ENCODE results near the gene EIF2AK3. TPM values are rescaled to one million over a fixed set of nuclear protein-coding genes. Genes with fewer than 3 reads are reported as not detected.
A peak's percentile ranks its signal among the peaks of the same experiment; 100 is the strongest.

EIF2AK3 gene
- total RNA-seq, 4 donors from 2014 or later, result 6.4 to 52.7 (median 19.9) TPM

DNA sequence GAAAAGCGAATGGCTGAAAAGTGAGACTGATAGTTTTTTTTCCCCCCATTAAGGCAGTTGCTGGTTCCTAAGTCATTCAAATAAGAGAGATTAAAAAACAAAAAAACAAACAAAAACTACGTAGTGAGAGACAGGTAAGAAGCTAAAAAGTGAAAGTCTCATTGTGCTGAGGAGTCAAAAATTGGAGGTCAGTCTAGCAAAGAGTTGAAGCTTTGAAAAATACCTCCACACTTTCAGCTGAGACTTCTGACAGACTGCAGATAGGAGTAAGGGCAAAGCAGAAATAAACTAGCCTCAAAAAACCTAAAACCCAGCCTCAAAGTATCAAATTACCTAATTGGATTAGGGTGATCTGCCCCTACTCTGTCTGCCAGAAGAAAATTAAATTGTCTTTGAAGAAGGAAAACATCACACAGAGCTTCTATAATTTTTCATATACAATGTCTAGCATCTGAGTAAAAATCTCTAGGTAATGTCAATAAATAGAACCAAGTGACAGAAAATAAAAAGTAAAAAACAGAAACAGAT, 10.9 kb upstream of the EIF2AK3 start:
- Histone ChIP-seq H3K9me3 (no peaks in the 10 kb centered on the region), H3K36me3 (no peaks in the 10 kb centered on the region), H3K4me1 (no peaks in the 10 kb centered on the region), H3K27ac (no peak overlapping the region), H3K27me3 (no peaks in the 10 kb centered on the region), H3K4me3 (no peak overlapping the region)
- no peak for TF ChIP-seq POLR2A (IDR thresholded peaks at IDR 0.05)
- TF ChIP-seq, protein P1, sequence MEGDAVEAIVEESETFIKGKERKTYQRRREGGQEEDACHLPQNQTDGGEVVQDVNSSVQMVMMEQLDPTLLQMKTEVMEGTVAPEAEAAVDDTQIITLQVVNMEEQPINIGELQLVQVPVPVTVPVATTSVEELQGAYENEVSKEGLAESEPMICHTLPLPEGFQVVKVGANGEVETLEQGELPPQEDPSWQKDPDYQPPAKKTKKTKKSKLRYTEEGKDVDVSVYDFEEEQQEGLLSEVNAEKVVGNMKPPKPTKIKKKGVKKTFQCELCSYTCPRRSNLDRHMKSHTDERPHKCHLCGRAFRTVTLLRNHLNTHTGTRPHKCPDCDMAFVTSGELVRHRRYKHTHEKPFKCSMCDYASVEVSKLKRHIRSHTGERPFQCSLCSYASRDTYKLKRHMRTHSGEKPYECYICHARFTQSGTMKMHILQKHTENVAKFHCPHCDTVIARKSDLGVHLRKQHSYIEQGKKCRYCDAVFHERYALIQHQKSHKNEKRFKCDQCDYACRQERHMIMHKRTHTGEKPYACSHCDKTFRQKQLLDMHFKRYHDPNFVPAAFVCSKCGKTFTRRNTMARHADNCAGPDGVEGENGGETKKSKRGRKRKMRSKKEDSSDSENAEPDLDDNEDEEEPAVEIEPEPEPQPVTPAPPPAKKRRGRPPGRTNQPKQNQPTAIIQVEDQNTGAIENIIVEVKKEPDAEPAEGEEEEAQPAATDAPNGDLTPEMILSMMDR (IDR thresholded peaks at IDR 0.05), result no peak
- intact Hi-C loops (cut with DNase I; ENCODE audit: low total_unique reads), result no loop called here
- no peak for DNase-seq

DNA sequence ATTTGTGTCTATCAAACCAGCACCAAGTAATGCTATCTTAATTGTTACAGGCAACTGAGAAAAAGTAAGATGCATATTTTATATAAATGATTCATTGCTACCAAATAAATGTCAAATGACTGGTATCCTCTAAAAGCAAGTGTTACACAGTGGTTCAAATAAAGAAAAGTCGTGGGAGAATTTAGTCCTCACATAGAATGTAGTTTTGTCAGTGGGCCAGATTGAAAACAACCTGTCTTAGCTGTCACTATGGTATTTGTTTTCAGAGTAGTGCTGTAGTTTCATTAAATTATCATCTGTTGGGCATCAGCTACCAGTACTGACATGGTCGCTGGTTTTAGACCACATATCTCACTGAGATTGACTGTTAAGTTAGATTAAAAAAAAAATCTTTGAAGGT, 10.2 kb upstream of the EIF2AK3 start:
- no peak overlapping the region for H3K27ac ChIP-seq
- TF ChIP-seq, protein P1 (IDR thresholded peaks at IDR 0.05), result no peak
- TF ChIP-seq POLR2A (IDR thresholded peaks at IDR 0.05), result no peak
- intact Hi-C loops (cut with DNase I; ENCODE audit: low total_unique reads), result no loop called here

DNA sequence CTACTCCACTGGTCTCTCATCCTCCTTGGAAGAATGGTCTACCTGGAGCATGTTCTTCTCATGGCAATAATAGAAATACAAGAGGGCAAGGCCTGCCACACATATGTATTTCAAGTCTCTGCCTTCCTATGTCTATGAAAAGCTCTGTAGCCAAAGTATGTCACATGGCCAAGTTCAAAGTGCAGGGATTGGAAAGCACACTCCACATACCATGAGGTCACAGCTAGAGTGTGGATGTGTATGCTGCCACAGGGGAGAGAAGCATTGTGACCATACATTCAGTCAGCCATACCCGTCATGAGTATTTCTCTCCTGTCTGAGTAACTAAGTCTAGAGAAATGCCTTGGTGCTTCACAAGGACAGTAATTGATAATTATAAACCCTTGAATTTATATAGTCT, 8.8 kb upstream of the EIF2AK3 start:
- H3K4me3 ChIP-seq, result no peak overlapping the region
- no peak overlapping the region for H3K27ac ChIP-seq
- no peaks in the 10 kb centered on the region for H3K27me3 ChIP-seq
- no peaks in the 10 kb centered on the region for H3K9me3 ChIP-seq
- intact Hi-C loops (cut with DNase I; ENCODE audit: low total_unique reads), result no loop called here
- TF ChIP-seq POLR2A (IDR thresholded peaks at IDR 0.05), result no peak
- TF ChIP-seq, protein P1 (IDR thresholded peaks at IDR 0.05), result no peak
- no peak for DNase-seq
- no peaks in the 10 kb centered on the region for H3K4me1 ChIP-seq
- H3K36me3 ChIP-seq, result no peaks in the 10 kb centered on the region

More for the DNA sequence above, 10.2 kb upstream of the EIF2AK3 start:
- no peak overlapping the region for H3K4me3 ChIP-seq
- no peaks in the 10 kb centered on the region for H3K9me3 ChIP-seq
- no peaks in the 10 kb centered on the region for H3K36me3 ChIP-seq
- DNase-seq, result no peak
- H3K27me3 ChIP-seq, result no peaks in the 10 kb centered on the region
- no peaks in the 10 kb centered on the region for H3K4me1 ChIP-seq

DNA sequence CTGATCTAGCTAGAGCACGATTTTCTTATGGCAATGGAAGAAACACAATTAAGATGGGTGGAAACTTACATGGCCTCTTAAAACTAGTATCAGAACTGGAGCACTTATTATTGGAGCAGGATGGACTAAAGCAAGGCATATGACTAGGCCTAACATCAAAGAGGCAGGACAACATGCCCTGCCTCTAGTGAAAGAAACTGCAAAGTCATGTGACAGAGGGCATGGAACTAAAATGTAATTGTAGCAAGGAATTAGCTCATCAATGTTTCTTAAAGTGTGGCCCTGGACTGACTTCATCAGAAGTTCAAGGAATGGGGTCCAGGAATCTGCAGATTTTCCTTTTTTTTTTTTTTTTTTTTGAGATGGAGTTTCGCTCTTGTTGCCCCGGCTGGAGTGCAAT, 5.3 kb upstream of the EIF2AK3 start:
- Histone ChIP-seq H3K9me3 (no peaks in the 10 kb centered on the region), H3K27me3 (no peaks in the 10 kb centered on the region), H3K4me3 (no peak overlapping the region), H3K27ac (no peak overlapping the region), H3K36me3 (no peaks in the 10 kb centered on the region), H3K4me1 (peaks cover 4 to 6% of the 10 kb centered on the region in 2 donors)
- intact Hi-C loops (cut with DNase I; ENCODE audit: low total_unique reads), result no loop called here
- TF ChIP-seq, protein P1 (IDR thresholded peaks at IDR 0.05), result no peak
- no peak for TF ChIP-seq POLR2A (IDR thresholded peaks at IDR 0.05)
- no peak for DNase-seq

DNA sequence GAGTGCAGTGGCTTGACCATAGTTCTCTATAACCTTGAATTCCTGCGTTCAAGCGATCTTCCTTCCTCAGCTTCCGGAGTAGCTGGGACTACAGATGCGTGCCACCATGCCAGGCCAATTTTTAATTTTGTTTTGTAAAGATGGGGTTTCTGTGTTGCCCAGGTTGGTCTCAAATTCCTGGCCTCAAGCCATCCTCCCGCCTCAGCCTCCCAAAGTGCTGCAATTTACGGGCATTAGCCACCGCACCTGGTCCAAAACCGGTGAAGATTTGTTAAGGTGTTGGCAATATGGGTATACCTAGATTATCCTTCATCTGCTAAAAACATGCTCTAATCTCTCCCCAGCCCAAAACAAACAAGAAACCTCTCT, 1.3 kb upstream of the EIF2AK3 start:
- intact Hi-C loops (cut with DNase I; ENCODE audit: low total_unique reads), result no loop called here
- Histone ChIP-seq H3K27ac (peak overlapping the region; percentile 98 to 99), H3K9me3 (no peaks in the 10 kb centered on the region), H3K4me3 (peak overlapping the region; percentile 49 to 57), H3K4me1 (peaks cover 6 to 13% of the 10 kb centered on the region in 2 donors), H3K36me3 (no peaks in the 10 kb centered on the region), H3K27me3 (no peaks in the 10 kb centered on the region)
- peak; percentile 23 to 27 for DNase-seq
- TF ChIP-seq, protein P1 (IDR thresholded peaks at IDR 0.05), result no peak
- no peak for TF ChIP-seq POLR2A (IDR thresholded peaks at IDR 0.05)

Data from uterus (tissue), 4 donors.